ENCODE data around the gene DPEP2NB. TPM values are rescaled to one million over a fixed set of nuclear protein-coding genes. Genes with fewer than 3 reads are reported as not detected.

The DPEP2NB gene
- total RNA-seq (2022) (not detected in 2 replicates), Bru-seq, nascent RNA (not detected), BruChase-seq, experiment 1, labeled RNA remaining after a 6-hour chase (not detected), BruChase-seq, experiment 2, labeled RNA remaining after a 2-hour chase (percentile 15 among the genes with signal in this experiment)
- long read RNA-seq: 0 reads

- H3K4me3 Mint-ChIP-seq (ENCODE audit: low read depth, unreplicated experiment): no peak within 1 kb of the TSS
- peaks cover 19% of the 10 kb centered on the region for H3K27me3 Mint-ChIP-seq (ENCODE audit: unreplicated experiment)
- no peak for DNase-seq
- peaks cover 4% of the 10 kb centered on the region for H3K36me3 Mint-ChIP-seq (ENCODE audit: insufficient read depth, unreplicated experiment)
- no peak within 1 kb of the TSS for H3K27ac Mint-ChIP-seq (ENCODE audit: unreplicated experiment)
- TF ChIP-seq CTCF (IDR thresholded peaks at IDR 0.05; ENCODE audit: unreplicated experiment): no peak
- CTCF ChIA-PET: no interaction called here
- BruUV-seq (replicated peaks): no TSS peak
- H3K9me3 Mint-ChIP-seq (ENCODE audit: low read depth, unreplicated experiment): no peaks in the 10 kb centered on the region
- intact Hi-C loops (cut with micrococcal nuclease; ENCODE audit: unreplicated experiment): no loop called here
- no peaks in the 10 kb centered on the region for H3K4me1 Mint-ChIP-seq (ENCODE audit: low read depth, unreplicated experiment)
These were observed at the start of gene DPEP2NB for GRCh38 chr16:68015681-68016080. Gene DPEP2NB (minus strand): TSS chr16:68015911. CDS start chr16:68015770, 141 bp downstream.

GRCh38 chr16:68064791-68065365 lies 49.2 kb upstream of the DPEP2NB start:
- Mint-ChIP-seq H3K4me3 (ENCODE audit: low read depth, unreplicated experiment) (no peak overlapping the region), H3K9me3 (ENCODE audit: low read depth, unreplicated experiment) (no peaks in the 10 kb centered on the region), H3K27ac (ENCODE audit: unreplicated experiment) (no peak overlapping the region), H3K36me3 (ENCODE audit: insufficient read depth, unreplicated experiment) (peaks cover 10% of the 10 kb centered on the region), H3K27me3 (ENCODE audit: unreplicated experiment) (no peaks in the 10 kb centered on the region), H3K4me1 (ENCODE audit: low read depth, unreplicated experiment) (peaks cover 9% of the 10 kb centered on the region)
- DNase-seq: peak; percentile 84
- intact Hi-C loops (cut with micrococcal nuclease; ENCODE audit: unreplicated experiment): no loop called here
- no TSS peak for BruUV-seq (replicated peaks)
- TF ChIP-seq CTCF (IDR thresholded peaks at IDR 0.05; ENCODE audit: unreplicated experiment): peak; percentile 73
- CTCF ChIA-PET: interaction anchor here (0.7 kb wide), 3 partner anchors 9 to 432 kb away, joined by 4 to 5 read pairs (median 5); no protein-coding TSS in a partner anchor

GRCh38 chr16:68062910-68063393 lies 47.2 kb upstream of the DPEP2NB start:
- Mint-ChIP-seq H3K9me3 (ENCODE audit: low read depth, unreplicated experiment) (no peaks in the 10 kb centered on the region), H3K27me3 (ENCODE audit: unreplicated experiment) (no peaks in the 10 kb centered on the region), H3K4me3 (ENCODE audit: low read depth, unreplicated experiment) (no peak overlapping the region), H3K4me1 (ENCODE audit: low read depth, unreplicated experiment) (peaks cover 9% of the 10 kb centered on the region), H3K27ac (ENCODE audit: unreplicated experiment) (no peak overlapping the region), H3K36me3 (ENCODE audit: insufficient read depth, unreplicated experiment) (peaks cover 10% of the 10 kb centered on the region)
- TF ChIP-seq CTCF (IDR thresholded peaks at IDR 0.05; ENCODE audit: unreplicated experiment): no peak
- no peak for DNase-seq
- intact Hi-C loops (cut with micrococcal nuclease; ENCODE audit: unreplicated experiment): no loop called here
- CTCF ChIA-PET: interaction anchor here (0.7 kb wide), 1 partner anchor 63 kb away, joined by 4 read pairs; no protein-coding TSS in a partner anchor
- no TSS peak for BruUV-seq (replicated peaks)

GRCh38 chr16:68061396-68061795 lies 45.7 kb upstream of the DPEP2NB start:
- Mint-ChIP-seq H3K36me3 (ENCODE audit: insufficient read depth, unreplicated experiment) (peaks cover 10% of the 10 kb centered on the region), H3K4me1 (ENCODE audit: low read depth, unreplicated experiment) (peaks cover 9% of the 10 kb centered on the region), H3K9me3 (ENCODE audit: low read depth, unreplicated experiment) (no peaks in the 10 kb centered on the region), H3K4me3 (ENCODE audit: low read depth, unreplicated experiment) (no peak overlapping the region), H3K27ac (ENCODE audit: unreplicated experiment) (no peak overlapping the region), H3K27me3 (ENCODE audit: unreplicated experiment) (no peaks in the 10 kb centered on the region)
- no TSS peak for BruUV-seq (replicated peaks)
- intact Hi-C loops (cut with micrococcal nuclease; ENCODE audit: unreplicated experiment): no loop called here
- CTCF ChIA-PET: interaction anchor here (0.6 kb wide), 1 partner anchor 21 kb away, joined by 5 read pairs; no protein-coding TSS in a partner anchor
- DNase-seq: no peak
- no peak for TF ChIP-seq CTCF (IDR thresholded peaks at IDR 0.05; ENCODE audit: unreplicated experiment)

All from Calu3 (cell line).